GM19455 (cell line): ENCODE measurements around the gene PUSL1.

Source experiments
- ATAC-seq: cut with Tn5 transposase; IDR thresholded peaks from one replicate; pipeline ENCODE4 v1.9.1; 2021; ENCODE audit not compliant: unreplicated experiment

Gene PUSL1

GRCh38 chr1:1294250-1294890 is 14.0 kb upstream of the PUSL1 start:
- ATAC-seq = no peak

- no peak for ATAC-seq
These were observed 13.1 kb upstream of the PUSL1 start for GRCh38 chr1:1295154-1295923.

DNA sequence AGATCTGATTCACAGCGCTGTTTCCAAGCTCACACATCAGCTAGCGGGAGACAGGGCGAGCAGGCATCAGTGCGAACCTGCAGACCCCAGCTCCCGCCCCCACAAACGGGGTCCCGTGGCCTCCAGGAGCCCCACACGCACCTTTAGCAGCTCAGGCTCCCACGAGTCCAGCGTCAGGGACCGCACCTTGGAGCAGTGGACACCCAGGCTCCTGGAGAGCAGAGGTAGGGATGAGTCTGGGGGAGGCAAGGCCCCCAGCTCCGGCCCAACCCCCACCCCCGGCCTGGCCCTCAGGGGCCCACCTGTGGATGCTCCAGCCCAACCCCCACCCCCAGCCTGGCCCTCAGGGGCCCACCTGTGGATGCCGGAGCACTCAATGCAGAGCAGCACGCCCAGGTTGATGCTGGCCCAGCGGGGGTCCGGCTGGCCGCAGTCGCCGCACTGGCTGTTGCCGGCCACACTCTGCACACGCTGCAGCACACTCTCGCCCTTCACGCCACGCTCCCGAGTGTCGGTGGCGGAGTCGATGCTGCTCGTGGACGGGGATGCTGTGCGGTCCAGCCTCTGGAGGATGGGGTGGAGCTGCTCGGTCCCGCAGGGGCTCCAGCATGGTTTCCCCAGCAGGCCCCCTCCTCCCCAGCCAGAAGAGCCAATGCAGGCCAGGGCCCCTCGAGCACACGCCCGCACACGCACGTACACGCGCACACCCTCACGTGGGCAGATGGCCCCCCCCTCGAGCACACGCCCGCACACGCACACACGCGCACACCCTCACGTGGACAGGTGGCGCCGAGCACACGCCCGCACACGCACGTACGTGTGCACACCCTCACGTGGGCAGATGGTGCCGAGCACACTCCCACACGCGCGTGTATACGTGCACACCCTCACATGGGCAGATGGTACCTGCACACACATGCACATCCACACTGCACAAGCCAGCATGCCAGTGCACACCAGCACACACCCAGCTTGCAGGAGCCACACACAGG is 12.0 kb upstream of the PUSL1 start:
- ATAC-seq = no peak

- no peak for ATAC-seq
These were observed 10.5 kb upstream of the PUSL1 start for GRCh38 chr1:1297802-1298424.

- ATAC-seq = no peak
These were observed 9.3 kb upstream of the PUSL1 start for GRCh38 chr1:1298861-1299685.

DNA sequence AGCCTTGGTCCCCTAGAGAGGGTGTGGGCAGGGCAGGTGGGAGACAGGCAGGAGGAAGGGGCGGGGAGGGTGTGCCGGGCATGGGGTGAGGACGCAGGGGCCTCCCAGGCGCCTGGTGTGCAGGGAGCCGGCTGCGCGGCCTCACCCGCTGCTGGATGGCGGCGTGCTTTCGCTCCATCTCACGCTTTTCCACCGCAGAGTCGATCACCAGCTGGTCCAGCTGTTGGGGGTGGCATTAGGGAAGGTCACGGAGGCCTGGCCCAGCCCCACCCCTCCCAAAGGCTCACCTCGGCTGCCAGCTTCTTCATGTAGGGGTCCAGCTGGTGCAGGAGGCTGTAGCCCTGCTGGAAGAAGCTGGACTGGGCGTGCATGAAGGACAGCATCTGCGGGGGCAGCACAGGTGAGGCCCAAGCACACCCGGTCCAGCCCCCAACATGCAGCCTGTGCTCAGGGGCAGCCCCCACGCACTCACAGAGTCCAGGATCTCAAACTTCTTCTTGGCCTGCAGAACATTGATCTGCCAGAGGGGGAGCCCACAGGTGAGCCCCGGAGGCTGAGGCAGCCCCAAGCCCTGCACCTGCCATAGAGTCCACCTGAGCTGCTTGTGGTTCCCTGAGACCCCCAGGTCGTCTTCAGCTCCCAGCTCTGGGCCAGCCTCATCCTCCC is 8.6 kb upstream of the PUSL1 start:
- no peak for ATAC-seq

DNA sequence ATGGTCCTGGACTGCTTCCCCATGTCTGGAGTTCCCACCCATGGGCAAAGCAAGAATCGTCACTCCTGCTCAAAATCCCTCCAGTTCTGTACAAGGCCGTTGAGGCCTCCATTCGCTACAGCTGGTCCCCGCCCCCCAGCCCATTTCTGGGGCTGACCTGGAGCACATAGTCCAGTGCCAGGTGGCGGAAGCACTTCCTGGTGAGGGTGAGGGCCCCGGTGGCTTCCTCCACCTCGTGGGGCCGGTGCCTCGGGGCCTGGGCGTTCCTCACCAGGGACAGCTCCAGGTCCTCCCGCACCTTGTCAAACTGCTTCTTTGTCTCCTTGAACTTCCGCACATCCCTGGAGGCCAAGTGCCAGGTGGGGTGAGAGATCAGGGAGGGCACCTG is 8.1 kb upstream of the PUSL1 start:
- no peak for ATAC-seq

DNA sequence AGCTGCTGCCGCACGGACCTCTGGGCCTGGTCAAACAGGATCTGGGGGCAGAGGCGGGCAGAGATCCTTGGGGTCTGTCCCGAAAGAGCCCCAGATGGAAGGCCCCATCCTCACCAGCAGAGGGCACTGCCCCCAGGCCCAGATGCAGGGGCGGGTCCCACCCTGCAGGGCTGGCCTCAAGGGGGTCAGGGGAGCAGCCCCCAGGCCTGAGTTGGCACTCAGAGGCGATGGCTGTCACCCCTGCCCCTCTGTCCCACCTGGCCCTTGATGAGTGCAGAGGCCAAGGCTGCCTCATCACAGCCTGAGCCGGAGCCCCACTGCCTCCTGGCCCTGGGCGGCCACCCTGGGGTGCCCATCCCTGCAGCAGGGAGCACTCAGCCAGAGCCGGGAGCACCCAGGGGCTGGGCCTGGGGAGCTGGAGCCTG is 6.4 kb upstream of the PUSL1 start:
- no peak for ATAC-seq

- ATAC-seq = no peak
These were observed 5.4 kb upstream of the PUSL1 start for GRCh38 chr1:1302951-1303509.

DNA sequence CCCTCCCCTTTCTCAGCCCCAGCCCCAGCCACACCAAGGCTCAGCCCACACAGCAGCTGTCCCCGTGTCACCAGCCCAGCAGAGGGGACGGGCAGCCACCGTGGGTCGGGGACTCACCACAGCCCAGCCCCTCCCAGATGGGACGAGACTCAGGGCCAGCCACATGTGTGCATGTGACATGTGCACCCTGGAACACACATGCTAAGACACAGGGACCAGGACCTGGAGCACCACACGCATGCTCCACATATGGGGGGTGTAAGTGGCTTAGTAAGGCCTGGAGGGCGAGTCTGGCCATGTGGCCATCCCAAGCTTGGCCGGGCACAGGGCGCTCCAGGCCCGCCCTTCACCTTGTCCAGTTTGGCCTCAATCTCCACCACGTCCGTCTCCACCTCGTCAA is 4.7 kb upstream of the PUSL1 start:
- ATAC-seq = no peak

DNA sequence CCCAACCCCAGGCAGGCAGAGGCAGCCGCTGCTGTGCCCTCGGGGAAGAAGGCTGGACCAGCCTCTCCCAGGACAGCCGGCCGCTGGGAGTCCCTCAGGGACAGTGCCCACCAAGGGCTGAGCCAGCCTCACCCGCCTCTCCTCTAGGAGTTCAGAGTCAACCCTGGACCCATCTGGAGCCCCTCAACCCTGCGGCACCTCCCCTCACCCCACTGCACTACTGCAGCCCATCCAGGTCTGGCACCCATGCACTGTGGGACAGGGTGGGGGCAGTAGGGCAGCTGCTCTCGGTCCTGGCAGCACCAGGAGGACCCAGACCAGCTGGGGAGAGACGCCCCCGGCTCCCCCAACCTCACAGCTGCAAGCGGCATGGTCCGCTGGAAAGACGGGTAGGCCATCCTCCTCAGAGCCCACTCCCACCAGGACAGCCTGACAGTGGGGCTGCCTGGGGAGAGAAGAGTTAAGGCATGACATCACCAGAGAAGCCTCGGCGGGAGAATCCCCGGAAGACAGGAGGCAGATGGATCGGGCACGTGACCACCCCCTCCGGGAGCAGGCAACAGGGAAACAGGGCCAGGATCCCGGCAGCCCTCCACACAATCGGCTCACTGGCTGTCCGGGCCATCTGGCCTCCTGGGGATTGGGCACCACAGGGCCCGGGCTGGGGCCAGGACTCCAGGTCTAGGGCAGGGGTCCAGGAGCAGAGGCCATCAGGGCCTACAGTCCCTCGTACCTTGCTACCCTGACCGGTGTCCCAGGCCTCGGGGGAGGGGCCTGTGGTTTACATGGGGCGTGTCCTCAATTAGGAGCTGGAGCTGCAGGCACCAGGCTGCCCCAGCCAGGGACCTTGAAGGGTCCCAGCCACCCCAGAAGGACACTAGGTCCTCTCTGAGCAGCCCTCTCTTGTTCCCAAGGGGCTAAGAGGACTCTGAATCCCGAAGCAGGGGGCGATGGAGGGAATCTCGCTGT is 3.8 kb upstream of the PUSL1 start:
- ATAC-seq = no peak

GRCh38 chr1:1305300-1306069 is 2.9 kb upstream of the PUSL1 start:
- no peak for ATAC-seq

GRCh38 chr1:1306070-1306660 is 2.2 kb upstream of the PUSL1 start:
- no peak for ATAC-seq

- ATAC-seq = no peak
These were observed 1.6 kb upstream of the PUSL1 start for GRCh38 chr1:1306661-1307260.

DNA sequence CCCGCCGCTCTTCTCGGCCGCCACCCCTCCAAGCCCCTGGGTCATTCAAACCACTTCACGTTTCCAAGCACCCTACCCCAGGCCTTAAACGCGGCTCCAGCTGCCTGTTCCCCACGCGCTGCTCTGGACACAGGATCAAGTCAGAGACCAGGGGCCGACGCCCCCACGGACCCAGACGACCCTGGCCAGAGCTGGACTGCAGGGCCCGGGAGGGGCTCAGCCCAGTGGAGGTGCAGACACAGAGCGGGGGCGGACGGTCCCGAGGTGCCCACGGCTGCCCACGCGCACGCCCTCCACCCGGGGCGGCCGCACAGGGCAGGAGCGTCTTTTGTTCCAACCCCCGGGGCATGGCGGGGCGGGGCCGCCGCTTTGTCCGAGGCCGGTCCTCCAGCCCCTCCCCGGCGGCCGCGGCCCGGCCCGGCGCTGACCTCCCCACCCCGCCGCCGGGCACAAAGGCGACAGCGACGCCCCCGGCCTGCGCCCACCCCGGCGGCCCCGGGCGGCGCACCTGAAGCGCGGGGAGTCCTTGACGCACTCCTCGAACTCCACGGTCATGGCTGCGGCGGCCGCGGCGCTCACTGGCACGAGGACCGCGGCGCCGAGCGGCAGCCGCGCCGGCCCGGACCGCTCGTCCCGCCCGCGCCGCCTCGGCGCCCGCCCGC is 1.0 kb upstream of the PUSL1 start:
- ATAC-seq = peak; percentile 4

DNA sequence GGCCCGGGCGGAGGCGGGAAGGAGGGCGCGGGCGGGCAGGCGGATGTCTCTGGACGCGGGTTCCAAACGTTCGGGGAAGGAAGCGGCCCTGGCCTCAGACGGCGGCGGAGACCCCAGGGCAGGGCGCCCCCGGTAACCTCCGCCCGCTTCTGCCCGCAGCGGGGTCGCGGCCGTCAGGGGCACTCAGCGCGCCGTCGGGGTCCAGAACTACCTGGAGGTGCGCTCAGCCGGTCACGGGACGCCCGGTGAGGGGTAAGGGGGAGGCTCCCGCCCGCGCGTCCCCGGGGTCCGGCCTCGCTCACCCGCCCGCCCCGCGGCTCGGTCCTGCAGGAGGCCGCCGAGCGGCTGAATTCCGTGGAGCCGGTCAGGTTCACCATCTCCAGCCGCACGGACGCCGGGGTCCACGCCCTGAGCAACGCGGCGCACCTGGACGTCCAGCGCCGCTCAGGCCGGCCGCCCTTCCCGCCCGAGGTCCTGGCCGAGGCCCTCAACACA is 406 bp downstream of the PUSL1 start:
- ATAC-seq = peak; percentile 3
